GM23338 (cell line): ENCODE results near the gene BIRC3. TPM values are rescaled to one million over a fixed set of nuclear protein-coding genes. Genes with fewer than 3 reads are reported as not detected.

ENCODE experiments used
- polyA plus RNA-seq: library from polyadenylated mRNA; unstranded; fragments of >200 nt; fragmentation: Nextera tagmentation; extraction: Ambion mirVana; gene quantifications from 2 replicates; pipeline ENCODE4 v1.2.1, GENCODE V29; 2016
- small RNA-seq: library from RNA; depleted of rRNA; stranded (forward); fragments of <200 nt; gene quantifications from one replicate; pipeline ENCODE3, GENCODE V24; 2014; ENCODE audit warnings: low replicate concordance
- total RNA-seq: library from RNA; depleted of rRNA; stranded (reverse); fragments of >200 nt; shearing (Covaris generic); gene quantifications from 2 replicates; pipeline ENCODE4 v1.2.3, GENCODE V29; 2014; rRNA removed

The BIRC3 gene
- total and polyA plus RNA-seq, 2 experiments from 2014 or later, result 0.03 TPM; not detected in 1

Small RNA genes lying within 50 kb of the gene (small RNA-seq; reads per million reads assigned to genes)
- not detected for gene AP000942.3
- not detected for gene AP000942.4
- not detected for gene RNU6-952P

Other genes starting within 250 kb of the BIRC3 start
- gene YAP1, start 207.0 kb upstream of the BIRC3 start, total RNA-seq, result 132 and 155 TPM in 2 replicates
- gene YAP1, start 207.0 kb upstream of the BIRC3 start, polyA plus RNA-seq, result 17.2 and 19.5 TPM in 2 replicates
- 25.2 and 38.2 TPM in 2 replicates for gene BIRC2, start 29.7 kb downstream of the BIRC3 start, total RNA-seq
- 15.3 and 15.7 TPM in 2 replicates for gene BIRC2, start 29.7 kb downstream of the BIRC3 start, polyA plus RNA-seq
- 61.0 and 63.0 TPM in 2 replicates for gene TMEM123, start 135.3 kb downstream of the BIRC3 start, total RNA-seq
- gene TMEM123, start 135.3 kb downstream of the BIRC3 start, polyA plus RNA-seq, result 37.6 and 44.1 TPM in 2 replicates
- gene MMP7, start 213.3 kb downstream of the BIRC3 start, total RNA-seq, result not detected in 2 replicates
- gene MMP7, start 213.3 kb downstream of the BIRC3 start, polyA plus RNA-seq, result not detected in 2 replicates